ENCODE data around the gene PREX1.

The PREX1 gene

DNA sequence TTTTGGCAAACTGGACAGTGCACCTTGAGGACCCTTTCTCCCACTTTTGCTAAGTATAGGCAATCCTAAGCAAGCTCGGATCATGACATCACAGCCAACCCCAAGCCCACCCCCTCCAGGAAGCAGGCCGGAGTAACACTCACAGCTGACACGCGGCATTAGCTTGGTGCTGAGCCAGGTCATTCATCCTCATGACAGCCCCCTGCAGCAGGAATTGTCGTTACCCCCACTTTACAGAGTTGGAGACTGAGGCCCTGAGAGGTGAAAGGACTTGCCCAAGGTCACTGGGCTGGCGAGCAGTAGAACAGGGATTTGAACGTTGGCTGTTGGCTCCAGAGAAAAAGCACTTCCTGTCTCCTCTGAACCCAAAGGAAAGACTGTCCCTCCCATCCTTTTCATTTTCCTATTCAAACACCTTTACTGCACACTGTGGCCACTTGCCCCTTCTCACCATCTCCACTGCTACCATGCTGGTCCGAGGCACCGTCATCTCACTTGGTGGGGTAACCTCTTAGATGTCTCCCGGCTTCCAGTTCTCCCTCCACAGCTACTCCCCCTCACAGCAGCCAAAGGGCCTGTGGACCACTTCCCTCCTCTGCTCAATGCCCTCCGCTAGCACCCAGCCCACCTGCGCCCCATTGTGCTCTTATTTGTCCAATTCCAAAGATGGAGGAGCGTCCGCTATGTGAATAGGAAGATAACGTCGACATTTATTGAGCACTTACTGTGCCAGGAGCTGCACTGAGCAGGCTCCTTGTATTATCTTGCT is 84.7 kb downstream of the PREX1 start:
- Histone ChIP-seq H3K9me3 (no peaks in the 10 kb centered on the region), H3K27me3 (ENCODE audit: low read depth) (no peaks in the 10 kb centered on the region), H3K36me3 (replicated peaks) (no peaks in the 10 kb centered on the region), H3K4me1 (peaks cover 19% of the 10 kb centered on the region), H3K4me3 (no peak overlapping the region)
- in situ Hi-C loops (cut with MboI; ENCODE audit: low sequenced_read_pairs): no loop called here
- no peak for DNase-seq (ENCODE audit: low spot score in 2 of 2)

DNA sequence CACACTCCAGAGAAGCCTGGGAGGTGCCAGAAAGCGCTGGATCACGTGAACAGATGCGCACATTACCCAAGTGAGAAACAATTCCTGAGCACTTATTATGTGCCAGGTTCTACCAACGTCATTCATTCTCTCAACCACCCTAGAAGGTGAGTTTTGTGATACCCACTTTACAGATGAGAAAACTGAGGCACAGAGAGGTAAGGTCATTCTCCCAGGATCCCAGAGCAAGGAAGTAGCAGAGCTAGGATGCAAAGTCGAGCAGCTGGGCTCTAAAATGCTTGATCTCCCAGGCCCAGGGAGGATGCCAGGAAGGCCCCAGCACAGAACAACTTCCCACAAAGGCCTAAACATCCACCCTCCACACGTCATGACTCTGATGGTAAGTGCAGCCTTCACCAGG is 85.6 kb downstream of the PREX1 start:
- in situ Hi-C loops (cut with MboI; ENCODE audit: low sequenced_read_pairs): no loop called here
- no peaks in the 10 kb centered on the region for H3K36me3 ChIP-seq (replicated peaks)
- H3K9me3 ChIP-seq: no peaks in the 10 kb centered on the region
- H3K4me1 ChIP-seq: peaks cover 19% of the 10 kb centered on the region
- no peak for DNase-seq (ENCODE audit: low spot score in 2 of 2)
- H3K4me3 ChIP-seq: no peak overlapping the region
- no peaks in the 10 kb centered on the region for H3K27me3 ChIP-seq (ENCODE audit: low read depth)

DNA sequence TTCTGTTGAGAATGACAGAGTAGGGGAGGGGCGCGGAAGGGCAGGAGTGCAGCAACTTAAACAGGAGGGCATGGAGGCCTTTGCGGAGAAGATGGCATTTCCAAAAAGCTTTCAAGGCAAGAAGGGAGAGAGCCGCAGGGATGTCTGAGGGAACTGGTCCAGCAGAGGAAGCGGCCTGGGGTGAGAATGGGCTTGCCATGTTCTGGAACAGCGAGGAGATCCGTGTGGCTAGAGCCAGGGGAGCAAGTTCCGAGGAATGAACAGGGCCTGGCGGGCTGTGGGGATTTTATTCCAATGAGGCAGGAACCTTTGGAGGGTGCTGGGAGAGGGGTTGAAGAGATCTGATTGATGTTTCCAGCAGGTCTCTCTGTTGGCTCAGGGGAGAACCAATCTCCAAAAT is 86.1 kb downstream of the PREX1 start:
- no peak for DNase-seq (ENCODE audit: low spot score in 2 of 2)
- no peaks in the 10 kb centered on the region for H3K27me3 ChIP-seq (ENCODE audit: low read depth)
- in situ Hi-C loops (cut with MboI; ENCODE audit: low sequenced_read_pairs): no loop called here
- peaks cover 13% of the 10 kb centered on the region for H3K4me1 ChIP-seq
- H3K36me3 ChIP-seq (replicated peaks): no peaks in the 10 kb centered on the region
- H3K4me3 ChIP-seq: no peak overlapping the region
- H3K9me3 ChIP-seq: no peaks in the 10 kb centered on the region

GRCh38 chr20:48740712-48741111 is 87.1 kb downstream of the PREX1 start:
- DNase-seq (ENCODE audit: low spot score in 2 of 2): peak in 1 of 2 experiments; percentile 32
- H3K27me3 ChIP-seq (ENCODE audit: low read depth): no peaks in the 10 kb centered on the region
- in situ Hi-C loops (cut with MboI; ENCODE audit: low sequenced_read_pairs): no loop called here
- H3K9me3 ChIP-seq: no peaks in the 10 kb centered on the region
- no peaks in the 10 kb centered on the region for H3K36me3 ChIP-seq (replicated peaks)
- no peak overlapping the region for H3K4me3 ChIP-seq
- peaks cover 12% of the 10 kb centered on the region for H3K4me1 ChIP-seq

DNA sequence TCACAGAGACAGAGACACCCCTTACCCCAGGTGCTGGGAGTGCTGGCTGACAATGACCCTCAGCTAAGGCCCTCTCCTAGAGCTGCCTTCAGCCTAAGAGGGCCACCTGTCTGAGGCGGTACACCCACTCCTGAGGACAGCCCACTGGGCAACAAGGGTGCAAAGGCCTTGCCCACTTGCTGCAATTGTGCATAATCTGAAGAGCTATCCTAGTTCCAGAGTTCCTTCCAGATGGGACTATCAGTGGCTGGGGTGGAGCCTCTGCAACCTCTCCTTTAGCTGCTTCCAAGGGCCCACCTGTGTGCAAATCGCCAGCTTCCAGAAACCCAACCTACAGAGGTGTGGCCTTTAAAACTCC is 87.5 kb downstream of the PREX1 start:
- no peaks in the 10 kb centered on the region for H3K9me3 ChIP-seq
- in situ Hi-C loops (cut with MboI; ENCODE audit: low sequenced_read_pairs): no loop called here
- H3K4me1 ChIP-seq: peaks cover 12% of the 10 kb centered on the region
- DNase-seq (ENCODE audit: low spot score in 2 of 2): no peak
- no peak overlapping the region for H3K4me3 ChIP-seq
- H3K36me3 ChIP-seq (replicated peaks): no peaks in the 10 kb centered on the region
- no peaks in the 10 kb centered on the region for H3K27me3 ChIP-seq (ENCODE audit: low read depth)

DNA sequence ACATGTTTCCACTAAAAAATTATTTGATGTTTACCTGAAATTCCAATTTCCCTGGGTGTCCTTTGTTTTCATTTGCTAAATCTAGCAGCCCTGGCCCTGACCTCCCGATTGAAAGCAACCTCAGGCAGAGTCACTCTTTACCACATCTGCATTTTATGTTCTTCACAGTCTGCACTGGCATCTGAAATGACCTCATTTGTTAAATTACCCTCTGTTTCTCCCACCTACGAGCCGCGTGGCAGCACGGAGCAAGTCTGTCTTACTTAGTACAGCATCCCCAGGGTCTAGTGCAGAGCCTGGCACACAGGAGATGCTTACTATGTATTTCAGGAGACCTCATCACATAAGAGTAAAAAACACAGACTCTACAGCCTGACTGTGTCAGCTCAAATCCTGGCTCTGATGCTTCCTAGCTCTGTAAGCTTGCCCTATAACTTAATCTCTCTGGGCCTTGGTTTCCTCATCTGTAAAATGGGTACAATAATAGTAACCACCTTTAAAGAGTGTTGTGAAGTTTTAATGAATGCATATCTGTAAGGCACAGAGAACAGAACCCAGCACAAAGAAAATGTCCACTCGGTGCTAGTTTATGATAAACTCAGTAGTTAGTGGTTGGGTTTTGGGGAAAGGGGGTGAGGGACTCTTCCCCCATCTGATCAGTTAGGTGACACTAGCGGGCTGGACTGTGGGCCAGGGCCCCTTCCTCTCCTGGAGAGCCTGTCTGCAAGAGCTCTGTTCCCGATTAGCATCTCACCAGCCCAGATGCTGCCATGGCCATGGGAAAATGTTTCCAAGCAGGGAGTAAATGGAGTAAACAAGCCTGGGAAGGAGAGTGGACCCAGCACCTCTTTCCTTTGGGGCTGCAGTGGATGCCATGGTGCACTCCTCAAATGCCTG is 88.2 kb downstream of the PREX1 start:
- Histone ChIP-seq H3K27me3 (ENCODE audit: low read depth) (no peaks in the 10 kb centered on the region), H3K4me3 (no peak overlapping the region), H3K36me3 (replicated peaks) (no peaks in the 10 kb centered on the region), H3K9me3 (no peaks in the 10 kb centered on the region), H3K4me1 (peaks cover 12% of the 10 kb centered on the region)
- no peak for DNase-seq (ENCODE audit: low spot score in 2 of 2)
- in situ Hi-C loops (cut with MboI; ENCODE audit: low sequenced_read_pairs): no loop called here

DNA sequence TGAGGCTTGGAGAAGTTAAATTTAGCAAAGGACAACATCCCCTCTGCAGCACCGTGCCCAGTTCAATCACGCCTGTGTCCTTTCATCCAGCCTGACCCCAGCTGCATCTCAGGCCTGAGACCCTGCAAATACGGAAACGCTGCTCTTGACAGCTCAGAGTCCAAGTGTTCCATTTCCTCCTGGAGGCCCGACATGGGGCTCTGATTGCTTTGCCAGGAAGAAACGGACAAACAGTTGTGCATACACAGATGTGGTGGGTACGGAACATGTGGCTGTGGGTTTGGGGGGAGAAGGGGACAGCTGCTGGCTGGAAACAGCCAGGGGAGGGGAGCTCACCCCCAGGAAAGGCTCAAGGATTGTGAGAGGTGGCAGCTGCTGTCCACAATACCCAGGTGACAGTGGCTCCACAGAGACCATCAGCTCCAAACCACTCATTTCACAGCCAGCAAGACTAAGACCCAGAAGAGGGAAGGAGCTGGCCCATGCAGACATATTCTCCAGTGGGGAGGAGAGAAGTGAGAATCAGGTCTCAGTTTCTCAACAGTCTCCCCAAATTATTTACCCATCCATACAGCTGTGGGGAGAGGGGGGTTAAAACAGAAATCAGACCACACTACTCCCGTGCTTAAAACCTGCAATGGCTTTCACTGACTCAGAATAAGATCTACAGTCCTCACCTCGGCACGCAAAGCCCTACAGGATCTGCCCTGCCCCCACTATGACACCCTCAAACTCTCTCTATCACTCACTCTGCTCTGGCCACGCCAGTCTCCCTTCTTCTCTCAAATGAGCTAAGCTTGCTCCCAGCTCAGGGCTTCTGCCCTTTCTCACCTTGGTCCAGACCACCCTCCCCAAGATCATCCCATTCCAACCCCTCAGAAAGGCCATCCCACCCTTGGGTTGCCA is 89.1 kb downstream of the PREX1 start:
- DNase-seq (ENCODE audit: low spot score in 2 of 2): no peak
- Histone ChIP-seq H3K36me3 (replicated peaks) (no peaks in the 10 kb centered on the region), H3K4me3 (no peak overlapping the region), H3K4me1 (peaks cover 12% of the 10 kb centered on the region), H3K9me3 (no peaks in the 10 kb centered on the region), H3K27me3 (ENCODE audit: low read depth) (no peaks in the 10 kb centered on the region)
- in situ Hi-C loops (cut with MboI; ENCODE audit: low sequenced_read_pairs): no loop called here

GRCh38 chr20:48738094-48738398 is 89.8 kb downstream of the PREX1 start:
- Histone ChIP-seq H3K36me3 (replicated peaks) (no peaks in the 10 kb centered on the region), H3K4me3 (no peak overlapping the region), H3K27me3 (ENCODE audit: low read depth) (no peaks in the 10 kb centered on the region), H3K9me3 (no peaks in the 10 kb centered on the region), H3K4me1 (peaks cover 12% of the 10 kb centered on the region)
- DNase-seq (ENCODE audit: low spot score in 2 of 2): no peak
- in situ Hi-C loops (cut with MboI; ENCODE audit: low sequenced_read_pairs): no loop called here

DNA sequence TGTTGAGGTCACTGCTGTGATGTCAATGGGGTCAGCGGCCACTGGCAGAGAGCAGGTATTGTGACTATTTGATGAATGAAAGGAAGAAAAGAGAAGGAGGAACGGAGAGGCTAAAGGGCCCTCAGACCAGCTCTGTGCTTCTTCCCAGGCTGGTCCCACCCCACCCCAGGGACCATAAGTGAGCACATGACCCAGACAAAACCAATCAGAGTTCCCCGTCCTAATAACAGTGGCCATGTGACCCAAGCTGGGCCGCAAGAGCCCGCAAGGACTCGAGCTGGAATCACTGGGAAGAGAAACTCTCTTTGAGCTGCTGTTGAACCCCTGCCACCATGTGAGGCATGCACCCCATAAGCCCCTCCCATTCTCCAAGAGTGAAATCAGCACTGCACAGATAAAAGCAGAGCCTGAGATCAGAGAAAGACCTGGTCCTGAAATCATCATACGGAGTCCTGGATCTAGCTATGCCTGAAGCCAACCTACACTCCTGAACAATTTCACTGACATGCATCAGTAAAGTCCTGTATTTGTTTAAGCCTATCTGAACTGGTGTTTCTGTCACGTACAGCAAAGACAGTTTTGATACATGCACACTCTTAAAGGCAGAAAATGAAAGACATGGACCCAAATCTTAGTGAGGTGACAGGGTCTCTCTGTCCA is 90.2 kb downstream of the PREX1 start:
- H3K27me3 ChIP-seq (ENCODE audit: low read depth): no peaks in the 10 kb centered on the region
- H3K4me1 ChIP-seq: peaks cover 12% of the 10 kb centered on the region
- in situ Hi-C loops (cut with MboI; ENCODE audit: low sequenced_read_pairs): no loop called here
- H3K36me3 ChIP-seq (replicated peaks): no peaks in the 10 kb centered on the region
- H3K9me3 ChIP-seq: no peaks in the 10 kb centered on the region
- no peak for DNase-seq (ENCODE audit: low spot score in 2 of 2)
- H3K4me3 ChIP-seq: no peak overlapping the region

DNA sequence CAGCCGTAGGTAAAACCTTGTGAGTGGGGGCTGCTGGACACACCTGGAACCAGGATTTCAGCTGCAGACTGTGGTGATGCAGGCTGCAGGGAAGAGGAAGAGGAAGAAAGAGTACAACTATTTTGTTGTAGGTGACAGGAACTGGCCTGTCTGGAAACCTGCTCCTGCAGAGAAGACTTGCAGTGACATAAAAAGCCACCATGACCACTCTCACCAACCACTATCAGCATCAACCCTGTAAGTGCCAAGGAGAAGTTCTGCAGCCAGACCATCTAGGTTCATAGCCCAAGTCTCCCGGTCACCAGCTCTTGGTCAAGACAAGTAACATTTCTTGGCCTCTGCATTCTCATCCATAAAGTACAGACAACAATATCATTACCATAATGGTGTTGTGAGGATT is 91.2 kb downstream of the PREX1 start:
- no peak overlapping the region for H3K4me3 ChIP-seq
- no peaks in the 10 kb centered on the region for H3K9me3 ChIP-seq
- in situ Hi-C loops (cut with MboI; ENCODE audit: low sequenced_read_pairs): no loop called here
- no peaks in the 10 kb centered on the region for H3K27me3 ChIP-seq (ENCODE audit: low read depth)
- DNase-seq (ENCODE audit: low spot score in 2 of 2): no peak
- H3K36me3 ChIP-seq (replicated peaks): no peaks in the 10 kb centered on the region
- peaks cover 12% of the 10 kb centered on the region for H3K4me1 ChIP-seq

- H3K27me3 ChIP-seq (ENCODE audit: low read depth): no peaks in the 10 kb centered on the region
- no peaks in the 10 kb centered on the region for H3K36me3 ChIP-seq (replicated peaks)
- H3K4me1 ChIP-seq: peaks cover 10% of the 10 kb centered on the region
- no peaks in the 10 kb centered on the region for H3K9me3 ChIP-seq
- H3K4me3 ChIP-seq: no peak overlapping the region
- in situ Hi-C loops (cut with MboI; ENCODE audit: low sequenced_read_pairs): no loop called here
- DNase-seq (ENCODE audit: low spot score in 2 of 2): no peak
Measured at GRCh38 chr20:48736231-48736630, 91.6 kb downstream of the PREX1 start.

DNA sequence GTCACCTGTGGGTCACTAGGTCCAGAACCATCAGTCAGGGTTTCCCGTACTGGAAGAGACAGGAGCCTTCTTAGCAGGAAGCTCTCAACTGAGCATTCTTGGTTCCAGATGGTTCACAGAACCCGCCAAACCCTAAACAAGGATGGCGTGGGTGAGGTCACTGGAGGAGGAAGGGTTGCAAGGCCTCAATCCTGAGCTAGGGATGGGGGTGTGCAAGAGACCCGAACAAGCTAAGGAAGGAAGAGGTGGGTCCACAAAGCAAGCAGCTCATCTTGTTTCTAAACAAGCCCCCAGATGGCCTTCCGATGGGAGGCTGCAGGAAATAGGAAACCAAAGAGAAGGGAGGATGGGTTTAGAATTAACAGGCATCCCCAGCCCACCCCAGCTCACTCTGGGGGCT is 92.7 kb downstream of the PREX1 start:
- DNase-seq (ENCODE audit: low spot score in 2 of 2): no peak
- in situ Hi-C loops (cut with MboI; ENCODE audit: low sequenced_read_pairs): no loop called here
- Histone ChIP-seq H3K4me1 (no peaks in the 10 kb centered on the region), H3K36me3 (replicated peaks) (no peaks in the 10 kb centered on the region), H3K4me3 (no peak overlapping the region), H3K27me3 (ENCODE audit: low read depth) (no peaks in the 10 kb centered on the region), H3K9me3 (no peaks in the 10 kb centered on the region)

DNA sequence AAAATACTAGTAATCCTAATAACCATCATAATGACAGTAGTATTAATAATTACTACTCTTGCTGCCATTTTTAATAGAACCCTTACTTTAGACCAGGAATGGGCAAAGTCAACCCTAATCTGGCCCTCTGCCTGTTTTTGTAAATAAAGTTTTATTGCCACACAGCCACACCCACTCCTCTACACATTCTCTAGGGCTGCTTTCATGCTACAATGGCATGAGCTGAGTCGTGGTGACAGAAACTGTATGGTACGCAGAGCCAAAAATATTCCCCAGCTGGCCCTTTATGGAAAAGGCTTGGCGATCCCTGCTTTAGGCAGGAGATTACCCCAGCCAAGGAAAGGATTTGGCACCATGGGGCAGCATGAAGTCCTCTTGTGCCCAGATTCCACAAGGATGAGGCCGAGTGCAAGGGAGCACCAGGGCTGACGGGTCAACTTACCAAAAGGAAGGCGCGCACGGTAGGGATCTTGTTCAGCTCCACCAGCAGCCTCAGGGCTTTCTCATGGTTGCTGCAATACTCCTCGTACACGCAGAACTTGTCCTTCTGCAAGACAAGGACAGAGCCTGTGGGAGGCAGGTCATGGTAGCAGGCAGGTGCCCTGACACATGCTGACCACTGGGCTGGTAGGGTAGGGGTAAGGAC is 93.6 kb downstream of the PREX1 start:
- no peak overlapping the region for H3K4me3 ChIP-seq
- H3K4me1 ChIP-seq: no peaks in the 10 kb centered on the region
- H3K36me3 ChIP-seq (replicated peaks): no peaks in the 10 kb centered on the region
- in situ Hi-C loops (cut with MboI; ENCODE audit: low sequenced_read_pairs): no loop called here
- no peak for DNase-seq (ENCODE audit: low spot score in 2 of 2)
- H3K9me3 ChIP-seq: no peaks in the 10 kb centered on the region
- no peaks in the 10 kb centered on the region for H3K27me3 ChIP-seq (ENCODE audit: low read depth)

Measured in HAP-1 (cell line).